Measurements from ENCODE around the gene ZNF438. TPM values are rescaled to one million over a fixed set of nuclear protein-coding genes. Genes with fewer than 3 reads are reported as not detected.

ZNF438 gene
- total RNA-seq, 2 donors from 2014 or later, result 2.6 to 3.0 TPM

DNA sequence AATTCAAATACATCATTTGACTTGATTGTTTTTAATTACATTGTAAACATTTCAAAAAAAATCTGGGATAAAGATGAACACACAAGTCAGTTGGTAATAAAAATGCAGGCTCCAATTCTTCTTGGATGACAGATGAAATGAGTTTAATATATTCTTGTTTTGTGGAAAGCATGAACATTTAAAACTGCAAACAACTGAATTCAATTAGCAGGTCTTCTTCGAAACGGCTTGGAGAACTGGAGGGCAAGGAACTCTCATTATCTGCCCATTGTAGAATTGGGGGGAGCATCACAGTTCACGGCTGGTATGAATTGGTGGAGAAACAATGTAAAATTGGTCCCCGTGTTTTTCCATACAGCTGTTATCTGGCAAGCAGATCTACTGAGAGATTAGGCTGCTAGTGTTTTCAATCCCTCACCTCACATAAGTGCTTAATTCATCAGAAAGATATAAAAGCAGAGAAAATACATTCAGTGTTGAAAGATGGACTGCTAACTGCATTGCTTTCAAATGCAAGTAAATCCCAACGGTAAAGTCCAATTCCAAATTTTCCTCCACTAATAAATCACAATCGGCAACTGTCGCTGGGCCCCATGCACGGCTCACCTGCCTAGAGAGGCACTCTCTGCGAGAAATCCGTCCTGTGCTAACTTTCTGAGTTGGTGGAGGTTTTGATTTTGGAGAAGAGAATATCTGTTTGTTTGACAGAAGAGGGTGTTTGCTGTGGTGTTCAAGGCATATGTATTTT is 199.5 kb downstream of the ZNF438 start:
- DNase-seq, result no peak
- no peaks in the 10 kb centered on the region for H3K36me3 ChIP-seq (ENCODE audit: control insufficient read depth, insufficient read depth, low read length)
- Mint-ChIP-seq H3K36me3 (ENCODE audit: low read depth) (no peaks in the 10 kb centered on the region), H3K4me3 (no peak overlapping the region), H3K27me3 (ENCODE audit: insufficient read depth) (peaks cover 100% of the 10 kb centered on the region), H3K9me3 (peaks cover 2% of the 10 kb centered on the region), H3K4me1 (peaks cover 28% of the 10 kb centered on the region), H3K27ac (no peak overlapping the region)
- peaks cover 15% of the 10 kb centered on the region for H3K4me1 ChIP-seq (ENCODE audit: control insufficient read depth, insufficient read depth, low read length)
- peaks cover 92% of the 10 kb centered on the region for H3K27me3 ChIP-seq (ENCODE audit: control insufficient read depth, insufficient read depth, low read length, poor library complexity, severe bottlenecking)
- TF ChIP-seq, protein P1, sequence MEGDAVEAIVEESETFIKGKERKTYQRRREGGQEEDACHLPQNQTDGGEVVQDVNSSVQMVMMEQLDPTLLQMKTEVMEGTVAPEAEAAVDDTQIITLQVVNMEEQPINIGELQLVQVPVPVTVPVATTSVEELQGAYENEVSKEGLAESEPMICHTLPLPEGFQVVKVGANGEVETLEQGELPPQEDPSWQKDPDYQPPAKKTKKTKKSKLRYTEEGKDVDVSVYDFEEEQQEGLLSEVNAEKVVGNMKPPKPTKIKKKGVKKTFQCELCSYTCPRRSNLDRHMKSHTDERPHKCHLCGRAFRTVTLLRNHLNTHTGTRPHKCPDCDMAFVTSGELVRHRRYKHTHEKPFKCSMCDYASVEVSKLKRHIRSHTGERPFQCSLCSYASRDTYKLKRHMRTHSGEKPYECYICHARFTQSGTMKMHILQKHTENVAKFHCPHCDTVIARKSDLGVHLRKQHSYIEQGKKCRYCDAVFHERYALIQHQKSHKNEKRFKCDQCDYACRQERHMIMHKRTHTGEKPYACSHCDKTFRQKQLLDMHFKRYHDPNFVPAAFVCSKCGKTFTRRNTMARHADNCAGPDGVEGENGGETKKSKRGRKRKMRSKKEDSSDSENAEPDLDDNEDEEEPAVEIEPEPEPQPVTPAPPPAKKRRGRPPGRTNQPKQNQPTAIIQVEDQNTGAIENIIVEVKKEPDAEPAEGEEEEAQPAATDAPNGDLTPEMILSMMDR (conservative IDR thresholded peaks at IDR 0.05), result no peak
- no peak overlapping the region for H3K27ac ChIP-seq (ENCODE audit: low read depth, low read length)
- WGBS, 2 experiments (ENCODE audit: insufficient coverage in 1 of 2, insufficient read length in 1 of 2), result 92 to 93% methylated on average over 3 to 10 of the region's 10 CpGs
- H3K9me3 ChIP-seq (ENCODE audit: control insufficient read depth, low read length), result peaks cover 5% of the 10 kb centered on the region
- no peak overlapping the region for H3K9ac ChIP-seq (ENCODE audit: extremely low read depth, low read length, poor library complexity, severe bottlenecking)
- H3K4me3 ChIP-seq (ENCODE audit: low read length), result no peak overlapping the region

DNA sequence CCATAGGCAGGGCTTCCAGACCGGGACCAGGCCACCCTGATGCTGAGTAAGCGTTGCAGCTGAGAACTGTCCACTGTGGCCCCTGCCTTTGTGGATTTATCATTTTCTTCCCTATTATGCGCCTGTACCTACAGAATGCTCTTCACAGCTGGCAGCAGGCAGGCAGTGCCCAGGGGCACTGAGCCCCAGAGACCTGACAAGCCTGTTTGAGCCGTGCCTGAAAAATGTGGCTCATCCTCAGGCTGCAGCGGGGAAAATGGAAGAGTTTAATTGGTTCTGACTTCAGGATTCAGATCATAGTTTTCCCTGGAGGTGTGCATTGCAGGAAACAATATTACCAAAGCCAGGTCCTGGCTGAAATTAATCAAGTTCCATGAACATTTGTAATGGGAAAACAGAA is 200.2 kb downstream of the ZNF438 start:
- H3K9me3 Mint-ChIP-seq, result peaks cover 2% of the 10 kb centered on the region
- no peak overlapping the region for H3K4me3 ChIP-seq (ENCODE audit: low read length)
- peaks cover 28% of the 10 kb centered on the region for H3K4me1 Mint-ChIP-seq
- no peak overlapping the region for H3K27ac Mint-ChIP-seq
- H3K9ac ChIP-seq (ENCODE audit: extremely low read depth, low read length, poor library complexity, severe bottlenecking), result no peak overlapping the region
- H3K4me3 Mint-ChIP-seq, result no peak overlapping the region
- peaks cover 5% of the 10 kb centered on the region for H3K9me3 ChIP-seq (ENCODE audit: control insufficient read depth, low read length)
- no peaks in the 10 kb centered on the region for H3K36me3 ChIP-seq (ENCODE audit: control insufficient read depth, insufficient read depth, low read length)
- peaks cover 18% of the 10 kb centered on the region for H3K4me1 ChIP-seq (ENCODE audit: control insufficient read depth, insufficient read depth, low read length)
- TF ChIP-seq, protein P1 (conservative IDR thresholded peaks at IDR 0.05), result no peak
- no peaks in the 10 kb centered on the region for H3K36me3 Mint-ChIP-seq (ENCODE audit: low read depth)
- peaks cover 94% of the 10 kb centered on the region for H3K27me3 ChIP-seq (ENCODE audit: control insufficient read depth, insufficient read depth, low read length, poor library complexity, severe bottlenecking)
- H3K27me3 Mint-ChIP-seq (ENCODE audit: insufficient read depth), result peaks cover 100% of the 10 kb centered on the region
- no peak for DNase-seq
- H3K27ac ChIP-seq (ENCODE audit: low read depth, low read length), result no peak overlapping the region
- WGBS, 2 experiments (ENCODE audit: insufficient coverage in 1 of 2, insufficient read length in 1 of 2), result 95 to 100% methylated on average over 3 to 5 of the region's 5 CpGs

DNA sequence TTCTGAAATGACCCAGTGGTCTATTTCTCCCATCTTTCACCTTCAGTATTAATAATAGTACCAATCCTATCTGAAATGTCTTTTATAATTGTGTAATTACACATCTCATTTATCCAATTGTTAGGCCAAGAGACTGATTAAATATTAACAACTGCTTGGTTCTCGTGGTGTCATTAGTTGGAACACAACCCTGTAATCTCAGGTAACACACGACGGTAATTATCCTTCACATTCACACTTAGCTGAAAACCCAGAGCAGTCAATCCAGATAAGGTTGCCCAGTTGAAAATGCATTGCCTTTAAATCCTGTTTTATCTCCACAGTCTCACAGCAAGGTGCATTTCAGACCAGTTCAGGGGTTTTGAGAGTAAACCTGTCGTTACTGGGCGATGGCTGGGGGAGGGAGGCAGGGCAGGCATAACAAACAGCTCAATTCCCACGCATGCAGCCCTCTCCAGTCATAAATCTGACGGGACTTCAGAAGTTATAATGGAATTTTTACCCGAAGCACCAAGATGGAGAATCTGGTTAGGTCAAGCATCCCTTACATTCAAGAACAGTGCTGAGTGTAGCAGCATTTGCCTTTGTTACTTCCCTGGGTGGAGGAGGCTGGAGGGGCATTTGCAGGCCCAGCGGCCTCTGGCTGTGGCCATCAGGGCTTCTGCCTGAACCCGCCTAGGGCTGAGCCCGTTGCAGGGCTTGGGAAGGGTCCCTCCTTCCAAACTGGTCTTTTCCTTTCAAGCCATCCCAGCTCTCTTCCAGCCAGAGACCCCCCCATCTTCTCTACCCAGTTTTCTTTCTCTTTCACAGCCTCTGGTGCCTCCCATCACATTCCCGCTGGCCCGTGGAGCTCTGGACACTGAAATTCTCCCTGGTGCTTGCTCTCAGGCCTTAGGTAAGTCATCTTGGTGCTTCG is 201.1 kb downstream of the ZNF438 start:
- Mint-ChIP-seq H3K9me3 (peaks cover 2% of the 10 kb centered on the region), H3K36me3 (ENCODE audit: low read depth) (no peaks in the 10 kb centered on the region), H3K4me1 (peaks cover 28% of the 10 kb centered on the region), H3K27me3 (ENCODE audit: insufficient read depth) (peaks cover 100% of the 10 kb centered on the region), H3K27ac (no peak overlapping the region), H3K4me3 (no peak overlapping the region)
- 60 to 78% methylated on average over 12 to 14 of the region's 14 CpGs for WGBS, 2 experiments (ENCODE audit: insufficient coverage in 1 of 2, insufficient read length in 1 of 2)
- Histone ChIP-seq H3K27ac (ENCODE audit: low read depth, low read length) (no peak overlapping the region), H3K9me3 (ENCODE audit: control insufficient read depth, low read length) (peaks cover 5% of the 10 kb centered on the region), H3K4me1 (ENCODE audit: control insufficient read depth, insufficient read depth, low read length) (peaks cover 18% of the 10 kb centered on the region), H3K27me3 (ENCODE audit: control insufficient read depth, insufficient read depth, low read length, poor library complexity, severe bottlenecking) (peaks cover 94% of the 10 kb centered on the region), H3K36me3 (ENCODE audit: control insufficient read depth, insufficient read depth, low read length) (no peaks in the 10 kb centered on the region), H3K9ac (ENCODE audit: extremely low read depth, low read length, poor library complexity, severe bottlenecking) (no peak overlapping the region), H3K4me3 (ENCODE audit: low read length) (peak overlapping the region; percentile 7)
- TF ChIP-seq, protein P1 (conservative IDR thresholded peaks at IDR 0.05), result no peak
- peak; percentile 71 for DNase-seq
